Mucosa of descending colon (tissue), 3 donors: ENCODE measurements around the gene ZNF416. TPM values are rescaled to one million over a fixed set of nuclear protein-coding genes. Genes with fewer than 3 reads are reported as not detected.
A peak's percentile ranks its signal among the peaks of the same experiment; 100 is the strongest.

ENCODE experiments used
- ATAC-seq: fragments of 200-7000 bp; cut with Tn5 transposase; one replicate; pipeline ENCODE4 v1.9.1; 2020; ENCODE audit warnings: mild to moderate bottlenecking, moderate library complexity
- DNase-seq, 3 donors: peaks; one replicate each; pipeline ENCODE4 v3.0.0-alpha.2; 2020
- H3K36me3 ChIP-seq: fragments of 200-600 bp; one replicate; pipeline ENCODE4 v1.8.0; 2021; ENCODE audit warnings: low read depth, mild to moderate bottlenecking
- H3K4me1 ChIP-seq: fragments of 200-600 bp; one replicate; pipeline ENCODE4 v1.8.0; 2021; ENCODE audit warnings: low read depth, mild to moderate bottlenecking
- H3K4me3 ChIP-seq: fragments of 200-600 bp; one replicate; pipeline ENCODE4 v1.8.0; 2021; ENCODE audit warnings: mild to moderate bottlenecking
- H3K9me3 ChIP-seq: fragments of 200-600 bp; one replicate; pipeline ENCODE4 v1.8.0; 2021; ENCODE audit warnings: mild to moderate bottlenecking
- CTCF ChIP-seq: fragments of 200-600 bp; IDR thresholded peaks from one replicate; pipeline ENCODE4 v1.8.0; 2022; ENCODE audit warnings: antibody characterized with exemption, mild to moderate bottlenecking
- intact Hi-C, 2 donors: fragments of 100-400 bp; cut with DNase I in 1 of 2; cut with micrococcal nuclease in 1 of 2; formaldehyde crosslinking; loops; one replicate each; pipeline versions ENCODE4 v1.11.0 to v1.11.1; 2022; cut with DNase I, micrococcal nuclease
- long read RNA-seq, 2 donors: library from polyadenylated mRNA; unstranded; transcript quantifications; one replicate each; pipeline ENCODE4 v2.0.0, GENCODE V29; 2019 to 2021
- total RNA-seq, 3 donors: library from RNA; stranded (reverse); fragmentation: NEBNext Ultra II Directional in 2 of 3; extraction: Animal tissue kit (Norgen Biotek cat#: 25700) in 2 of 3; gene quantifications; one replicate each; pipeline versions ENCODE4 v1.2.1 to v1.2.4, GENCODE V29; 2021 to 2023
- donor health status: DM: no; HTN: no; CAD: no; lungs with moderate emphysema.
- donor health status: DM: no; HTN: no; CAD: no.
- donor health status: DM: no; HTN: yes; CAD: no.

ZNF416 gene
- total RNA-seq: 1 to 10 TPM; 2.0 to 5.0 (median 2.9) TPM
- long read RNA-seq, donor 1, transcript ZNF416-201 (4 exons, 2,561 nt): major isoform, 10 of 10 reads
- long read RNA-seq, donor 1, partial matches to known transcripts: 0 of 10 reads
- long read RNA-seq, donor 1, other reads (novel, unspliced or antisense): 0 of 10 reads
- long read RNA-seq, donor 2, partial matches to known transcripts: 0 of 1 reads
- long read RNA-seq, donor 2, other reads (novel, unspliced or antisense): 0 of 1 reads

- peak; percentile 100 for ATAC-seq
- peaks cover 49% of the 10 kb centered on the region for H3K9me3 ChIP-seq
- peak; percentile 94 to 99 (median 96) for DNase-seq
- H3K4me3 ChIP-seq: peak within 1 kb of the TSS; percentile 91
- peaks cover 3% of the 10 kb centered on the region for H3K4me1 ChIP-seq
- intact Hi-C loops: no loop called here
- TF ChIP-seq CTCF: no peak
- peaks cover 17% of the 10 kb centered on the region for H3K36me3 ChIP-seq
These were observed at the start of gene ZNF416 for GRCh38 chr19:57578487-57579205. ZNF416 (minus strand) TSS chr19:57578911; CDS start chr19:57578704, 207 bp downstream.

DNA sequence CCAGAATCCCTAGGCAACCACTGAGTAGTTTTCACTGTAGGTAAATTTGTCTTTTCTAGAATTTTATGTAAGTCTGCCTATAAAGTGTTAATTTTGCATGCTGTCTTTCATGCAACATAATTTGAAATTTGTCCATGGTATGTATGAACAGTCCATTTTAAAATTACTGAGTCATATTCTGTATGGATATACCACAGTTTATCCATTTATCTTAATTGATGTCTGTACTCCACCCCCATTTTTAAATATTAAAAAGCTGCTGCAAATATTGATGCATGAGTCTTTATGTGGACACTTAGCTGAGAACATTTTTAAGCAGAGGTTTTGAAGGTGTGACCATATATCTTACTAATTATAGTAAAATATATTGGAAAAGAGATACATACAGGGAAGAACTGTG, 44.4 kb upstream of the ZNF416 start:
- Histone ChIP-seq H3K4me3 (no peak overlapping the region), H3K4me1 (no peaks in the 10 kb centered on the region), H3K9me3 (peaks cover 99% of the 10 kb centered on the region), H3K36me3 (peaks cover 24% of the 10 kb centered on the region)
- no peak for ATAC-seq
- no peak for DNase-seq
- intact Hi-C loops: no loop called here
- TF ChIP-seq CTCF: no peak

DNA sequence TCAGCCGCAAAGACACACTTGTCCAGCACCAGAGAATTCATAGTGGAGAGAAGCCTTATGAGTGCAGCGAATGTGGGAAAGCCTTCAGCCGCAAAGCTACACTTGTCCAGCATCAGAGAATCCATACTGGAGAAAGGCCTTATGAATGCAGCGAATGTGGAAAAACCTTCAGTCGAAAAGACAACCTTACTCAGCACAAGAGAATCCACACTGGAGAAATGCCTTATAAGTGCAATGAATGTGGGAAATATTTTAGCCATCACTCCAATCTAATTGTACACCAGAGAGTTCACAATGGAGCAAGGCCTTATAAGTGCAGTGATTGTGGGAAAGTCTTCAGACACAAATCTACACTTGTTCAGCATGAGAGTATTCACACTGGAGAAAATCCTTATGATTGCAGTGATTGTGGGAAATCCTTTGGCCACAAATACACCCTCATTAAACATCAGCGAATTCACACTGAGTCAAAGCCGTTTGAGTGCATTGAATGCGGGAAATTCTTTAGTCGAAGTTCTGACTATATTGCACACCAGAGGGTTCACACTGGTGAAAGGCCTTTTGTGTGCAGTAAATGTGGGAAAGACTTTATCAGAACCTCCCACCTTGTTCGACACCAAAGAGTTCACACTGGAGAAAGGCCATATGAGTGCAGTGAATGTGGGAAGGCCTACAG, 42.1 kb upstream of the ZNF416 start:
- H3K36me3 ChIP-seq: peaks cover 24% of the 10 kb centered on the region
- intact Hi-C loops: no loop called here
- no peak for TF ChIP-seq CTCF

DNA sequence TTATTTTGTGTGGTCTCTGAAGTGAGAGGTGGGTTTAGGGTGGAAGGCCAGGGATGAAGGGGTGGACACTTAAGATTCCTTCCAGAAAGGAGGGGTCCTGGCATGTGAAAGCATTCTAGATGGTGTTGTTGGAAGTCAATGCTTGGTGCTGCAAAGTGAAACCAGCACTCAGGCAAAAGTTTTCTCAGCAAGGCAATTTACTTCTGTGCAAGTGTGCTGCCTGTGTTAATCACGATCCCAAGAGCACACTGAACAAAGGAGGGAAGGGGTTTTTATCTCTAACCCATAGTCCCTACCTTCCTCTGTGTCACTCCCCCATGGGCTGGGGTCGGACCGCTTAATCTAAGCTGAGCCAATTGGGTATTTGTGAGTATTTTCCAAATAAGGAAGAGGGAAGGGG, 36.6 kb upstream of the ZNF416 start:
- DNase-seq: no peak
- Histone ChIP-seq H3K4me3 (no peak overlapping the region), H3K36me3 (peaks cover 18% of the 10 kb centered on the region), H3K9me3 (peaks cover 64% of the 10 kb centered on the region), H3K4me1 (peaks cover 6% of the 10 kb centered on the region)
- intact Hi-C loops: no loop called here
- no peak for TF ChIP-seq CTCF
- ATAC-seq: no peak

More for the DNA sequence above, 42.1 kb upstream of the ZNF416 start:
- DNase-seq: no peak
- H3K4me1 ChIP-seq: no peaks in the 10 kb centered on the region
- no peak for ATAC-seq
- H3K9me3 ChIP-seq: peaks cover 100% of the 10 kb centered on the region
- H3K4me3 ChIP-seq: no peak overlapping the region

- Histone ChIP-seq H3K36me3 (peaks cover 6% of the 10 kb centered on the region), H3K9me3 (peaks cover 61% of the 10 kb centered on the region), H3K4me3 (peak within 1 kb of the TSS; percentile 95), H3K4me1 (peaks cover 6% of the 10 kb centered on the region)
- DNase-seq (peak; percentile 93 to 97 (median 95)), ATAC-seq (peak; percentile 100)
- intact Hi-C loops: no loop called here
- TF ChIP-seq CTCF: no peak
These were observed 35.4 kb upstream of the ZNF416 start, which contains the start of gene ZNF134 for GRCh38 chr19:57613941-57614743. ZNF134 (plus strand) TSS chr19:57614242; CDS start chr19:57619469, 5,227 bp downstream.
